DMS79 (cell line): ENCODE measurements around the gene ZNF557.

Experiments used
- DNase-seq: peaks from one replicate; lab custom pipeline; 2025; lab: John Stamatoyannopoulos, UW

The ZNF557 gene

GRCh38 chr19:7076151-7076550, 6.6 kb downstream of the ZNF557 start:
- no peak for DNase-seq

- DNase-seq: no peak
Measured at GRCh38 chr19:7078008-7078407, 8.5 kb downstream of the ZNF557 start.

DNA sequence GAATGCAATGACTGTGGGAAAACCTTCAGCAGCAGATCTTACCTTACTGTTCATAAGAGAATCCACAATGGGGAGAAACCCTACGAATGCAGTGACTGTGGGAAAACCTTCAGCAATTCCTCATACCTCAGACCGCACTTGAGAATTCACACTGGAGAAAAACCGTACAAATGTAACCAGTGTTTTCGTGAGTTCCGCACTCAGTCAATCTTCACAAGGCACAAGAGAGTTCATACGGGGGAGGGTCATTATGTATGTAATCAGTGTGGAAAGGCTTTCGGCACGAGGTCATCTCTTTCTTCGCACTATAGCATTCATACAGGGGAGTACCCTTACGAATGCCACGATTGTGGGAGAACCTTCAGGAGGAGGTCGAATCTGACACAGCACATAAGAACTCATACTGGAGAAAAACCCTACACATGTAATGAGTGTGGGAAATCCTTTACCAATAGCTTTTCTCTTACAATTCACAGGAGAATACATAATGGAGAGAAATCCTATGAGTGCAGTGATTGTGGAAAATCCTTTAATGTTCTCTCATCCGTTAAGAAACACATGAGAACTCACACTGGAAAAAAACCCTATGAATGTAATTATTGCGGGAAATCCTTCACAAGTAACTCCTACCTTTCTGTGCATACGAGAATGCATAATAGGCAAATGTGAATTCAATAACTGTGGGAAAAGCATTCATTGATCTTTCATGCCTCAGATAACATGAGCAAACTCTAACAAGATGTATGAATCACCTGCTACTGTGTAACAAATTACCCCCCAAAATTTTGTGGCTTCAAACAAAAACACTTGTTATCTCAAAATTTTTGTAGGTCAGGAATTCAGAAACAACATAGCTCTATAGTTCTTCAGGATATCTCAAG, 13.8 kb downstream of the ZNF557 start:
- DNase-seq: no peak

DNA sequence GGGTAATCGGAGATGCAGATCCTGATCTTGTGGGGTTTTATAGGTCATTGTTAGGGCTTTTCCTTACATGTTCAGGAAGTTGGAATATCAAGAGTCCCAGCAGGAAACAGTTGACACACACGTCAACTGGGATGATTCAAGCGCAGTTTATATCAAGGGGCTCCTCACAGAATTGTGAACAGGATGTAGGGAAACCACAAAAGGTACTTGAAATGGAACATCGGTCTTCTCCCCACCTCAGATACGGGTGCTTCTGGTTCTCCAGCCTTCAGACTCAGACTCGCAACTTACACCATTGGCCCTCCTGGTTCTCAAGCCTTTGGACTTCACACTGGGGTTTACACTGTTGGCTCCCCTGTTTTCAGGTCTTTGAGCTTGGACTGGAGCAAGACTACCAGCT, 19.5 kb downstream of the ZNF557 start:
- DNase-seq: no peak

- no peak for DNase-seq
Measured at GRCh38 chr19:7098096-7098495, 28.6 kb downstream of the ZNF557 start.

- DNase-seq: peak; percentile 87
Measured at GRCh38 chr19:7098701-7099596, 29.4 kb downstream of the ZNF557 start.

- DNase-seq: no peak
Measured at GRCh38 chr19:7099597-7099921, 30.1 kb downstream of the ZNF557 start.

DNA sequence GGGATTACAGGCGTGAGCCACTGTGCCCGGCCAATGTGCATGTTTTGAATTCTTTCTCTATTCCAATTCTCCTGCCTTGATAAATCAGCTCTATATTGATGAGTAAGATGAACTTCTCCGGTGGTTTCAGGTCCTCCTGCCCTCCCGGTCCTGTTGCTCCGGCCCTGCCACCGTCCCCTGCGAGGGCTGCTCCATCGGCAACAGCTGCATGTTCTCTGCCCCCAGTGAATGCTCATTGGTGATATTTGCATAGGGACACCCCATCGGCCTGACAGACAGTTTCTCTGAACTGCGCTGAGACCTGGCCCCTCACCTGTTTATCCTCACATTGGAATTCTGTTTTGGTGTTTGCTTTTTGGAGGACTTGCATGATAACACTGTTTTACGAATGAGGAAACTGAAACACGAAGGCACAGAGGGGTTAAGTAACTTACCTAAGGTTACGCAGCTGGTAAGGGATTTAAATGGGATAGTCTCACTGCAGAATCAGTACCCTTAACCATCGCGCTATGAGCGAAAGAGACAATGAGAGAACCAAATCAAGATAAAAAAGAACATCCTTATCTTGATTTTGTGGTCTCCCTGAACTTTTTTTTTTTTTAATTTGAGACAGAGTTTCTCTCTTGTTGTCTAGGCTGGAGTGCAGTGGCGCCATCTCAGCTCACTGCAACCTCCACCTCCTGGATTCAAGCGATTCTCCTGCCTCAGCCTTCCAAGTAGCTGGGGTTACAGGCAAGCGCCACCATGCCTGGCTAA, 32.2 kb downstream of the ZNF557 start:
- DNase-seq: no peak

DNA sequence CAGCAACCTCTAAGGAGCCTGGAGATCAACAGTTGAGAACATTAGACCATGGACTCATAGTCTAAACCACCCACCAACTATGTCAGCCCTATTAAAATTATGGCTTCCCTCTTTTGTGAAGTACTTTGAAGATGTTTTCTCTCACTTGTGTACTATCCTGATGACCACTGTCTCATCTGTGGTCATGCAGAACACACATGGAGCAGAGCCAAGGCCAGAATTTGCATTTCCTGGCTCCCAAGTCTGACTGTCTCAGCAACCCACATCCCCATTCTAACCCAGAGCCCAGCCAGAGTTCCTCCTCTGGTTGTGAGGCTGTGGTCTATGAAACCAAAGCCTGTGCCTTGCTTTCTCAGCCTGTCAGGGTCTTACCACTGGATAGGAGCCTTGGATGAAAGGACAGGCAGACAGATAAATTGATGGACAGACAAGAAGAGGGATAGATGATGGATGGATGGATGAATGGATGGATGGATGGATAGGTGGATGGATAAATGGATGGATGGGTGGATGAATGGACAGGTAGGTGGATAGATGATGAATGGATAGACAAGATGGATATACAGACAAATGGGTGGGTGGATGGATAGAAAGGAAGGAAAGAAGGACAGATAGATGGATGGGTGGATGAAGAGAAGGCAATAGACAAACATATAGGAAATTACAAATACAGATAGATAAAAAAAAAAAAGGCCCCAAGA, 35.4 kb downstream of the ZNF557 start:
- no peak for DNase-seq

DNA sequence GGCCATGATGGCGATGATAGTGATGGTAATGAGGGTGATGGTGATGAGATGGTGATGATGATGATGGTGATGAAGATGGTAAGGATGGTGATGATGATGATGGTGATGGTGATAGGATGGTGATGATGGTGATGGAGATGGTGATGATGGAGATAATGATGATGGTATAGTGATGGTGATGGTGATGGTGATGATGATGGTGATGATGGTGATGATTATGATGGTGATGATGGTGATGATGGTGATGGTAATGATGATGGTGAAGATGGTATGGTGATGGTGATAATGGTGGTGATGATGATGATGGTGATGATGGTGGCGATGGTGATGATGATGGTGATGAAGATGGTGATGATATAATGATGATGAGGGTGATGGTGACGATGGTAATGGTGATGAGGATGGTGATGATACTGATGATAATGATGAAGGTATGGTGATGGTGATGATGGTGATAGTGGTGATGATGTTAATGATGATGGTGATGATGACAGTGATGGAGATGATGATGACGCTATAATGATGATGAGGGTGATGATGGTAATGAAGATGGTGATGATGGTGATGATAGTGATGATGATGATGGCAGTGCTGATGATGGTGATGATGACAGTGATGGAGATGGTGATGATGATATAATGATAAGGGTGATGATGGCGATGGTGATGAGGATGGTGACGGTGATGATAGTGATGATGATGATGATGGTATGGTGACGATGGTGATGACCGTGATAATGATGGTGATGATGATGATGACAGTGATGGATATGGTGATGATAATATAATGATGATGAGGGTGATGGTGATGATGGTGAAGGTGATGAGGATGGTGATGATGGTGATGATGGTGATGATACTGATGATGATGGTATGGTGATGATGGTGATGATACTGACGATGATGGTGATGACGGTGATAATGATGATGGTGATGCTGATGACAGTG, 37.5 kb downstream of the ZNF557 start:
- no peak for DNase-seq

DNA sequence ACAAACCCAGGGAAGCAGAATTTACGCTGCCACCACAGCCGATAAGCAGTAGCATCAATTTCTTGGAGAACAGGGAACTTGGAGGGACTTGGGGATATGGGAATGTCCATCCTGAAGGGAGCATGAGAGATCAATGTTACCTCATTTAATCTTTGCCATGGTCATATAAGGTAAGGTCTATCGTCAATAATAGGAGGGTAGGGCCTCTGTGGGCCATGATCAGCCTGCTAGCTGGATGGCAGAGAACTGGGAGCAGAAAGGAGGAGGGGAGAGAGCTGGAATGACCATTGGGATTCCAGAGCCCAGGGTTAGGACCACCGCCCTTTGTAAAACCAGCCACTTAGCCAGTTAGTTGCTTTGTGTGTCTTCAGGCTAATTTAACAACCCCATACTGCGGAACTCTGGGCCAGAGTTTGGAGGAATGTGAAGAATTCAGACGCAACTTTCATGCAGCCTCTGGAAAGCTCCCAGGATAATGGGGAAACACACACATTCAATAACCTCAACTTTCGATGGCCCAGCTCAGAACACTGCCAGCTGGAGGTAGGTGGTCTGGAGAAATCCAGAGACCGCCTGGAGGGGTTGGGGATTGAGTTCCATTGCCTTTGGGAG, 40.3 kb downstream of the ZNF557 start:
- DNase-seq: no peak

GRCh38 chr19:7112675-7113074, 43.2 kb downstream of the ZNF557 start:
- DNase-seq: no peak

GRCh38 chr19:7113233-7113632, 43.7 kb downstream of the ZNF557 start:
- no peak for DNase-seq

- DNase-seq: no peak
Measured at GRCh38 chr19:7115721-7116120, 46.2 kb downstream of the ZNF557 start.

- no peak for DNase-seq
Measured at GRCh38 chr19:7117248-7117647, 47.7 kb downstream of the ZNF557 start.

DNA sequence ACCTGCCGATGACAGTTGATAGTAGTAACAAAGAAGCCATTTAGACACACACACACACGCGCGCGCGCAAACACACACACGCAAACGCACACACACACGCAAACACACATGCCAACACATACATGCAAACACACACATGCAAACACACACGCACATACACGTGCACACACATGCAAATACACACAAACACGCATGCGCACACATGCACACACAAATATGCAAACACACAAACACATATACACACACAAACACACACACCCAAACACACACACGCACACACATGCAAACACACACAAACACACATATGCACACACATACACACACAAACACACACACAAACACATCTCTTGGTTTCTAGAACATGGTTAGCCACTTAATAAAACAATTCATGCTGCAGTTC, 50.1 kb downstream of the ZNF557 start:
- DNase-seq: no peak

DNA sequence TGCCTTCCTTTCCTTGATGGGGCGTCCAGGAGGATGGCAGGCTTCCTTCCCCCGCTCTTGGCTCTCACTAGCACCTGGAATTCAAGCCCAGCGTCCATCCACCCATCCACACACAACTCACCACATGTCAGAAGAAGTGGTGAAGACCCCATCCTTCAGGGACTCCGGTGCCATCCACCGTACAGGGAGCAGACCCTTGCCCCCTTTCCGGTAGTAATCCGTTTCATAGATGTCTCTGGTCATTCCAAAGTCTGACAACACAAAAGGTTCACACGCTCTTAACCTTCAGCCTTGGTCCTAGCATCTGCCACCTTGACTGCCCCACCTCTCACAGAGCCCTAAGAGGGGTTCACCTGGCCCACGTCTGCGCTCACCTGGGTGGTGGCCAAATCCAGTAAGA, 51.0 kb downstream of the ZNF557 start:
- DNase-seq: no peak

GRCh38 chr19:7122701-7123100, 53.2 kb downstream of the ZNF557 start:
- DNase-seq: no peak

- no peak for DNase-seq
Measured at GRCh38 chr19:7124782-7125181, 55.3 kb downstream of the ZNF557 start.

GRCh38 chr19:7125221-7125620, 55.7 kb downstream of the ZNF557 start:
- no peak for DNase-seq
